Large intestine (tissue), 3 donors: ENCODE data around the gene COPS3. TPM values are rescaled to one million over a fixed set of nuclear protein-coding genes. Genes with fewer than 3 reads are reported as not detected.

ENCODE experiments used
- DNase-seq, 2 donors: peaks; one replicate each; pipeline versions ENCODE4 v3.0.0 to v3.0.0-alpha.2; 2013
- H3K27ac ChIP-seq: one replicate; pipeline ENCODE4 v1.5.1; 2013; ENCODE audit warnings: low read length
- H3K27me3 ChIP-seq: 2 replicates; pipeline ENCODE4 v1.6.1; 2013; ENCODE audit warnings: low read length; ENCODE audit not compliant: control insufficient read depth, insufficient read depth
- H3K36me3 ChIP-seq: 2 replicates; pipeline ENCODE4 v1.6.1; 2013; ENCODE audit warnings: low read length; ENCODE audit not compliant: control insufficient read depth, insufficient read depth
- H3K4me1 ChIP-seq: one replicate; pipeline ENCODE4 v1.6.1; 2013; ENCODE audit warnings: low read length; ENCODE audit not compliant: control insufficient read depth, insufficient read depth
- H3K4me3 ChIP-seq: one replicate; pipeline ENCODE4 v1.5.1; 2013; ENCODE audit warnings: low read length
- H3K9me3 ChIP-seq: one replicate; pipeline ENCODE4 v1.6.1; 2013; ENCODE audit warnings: mild to moderate bottlenecking, low read depth, low read length, moderate library complexity; ENCODE audit not compliant: control insufficient read depth
- WGBS: methylation state at CpG from one replicate; pipeline ENCODE4 v1.1.5; 2013; ENCODE audit warnings: low lambda C conversion rate; ENCODE audit not compliant: insufficient coverage; 5-methylcytosine and 5-hydroxymethylcytosine counted together
- polyA plus RNA-seq: library from polyadenylated mRNA; unstranded; fragments of 120-200 nt; gene quantifications from one replicate; pipeline ENCODE4 v1.2.1, GENCODE V29; 2013

COPS3 gene
- polyA plus RNA-seq, 1 donor, result 57.7 TPM

DNA sequence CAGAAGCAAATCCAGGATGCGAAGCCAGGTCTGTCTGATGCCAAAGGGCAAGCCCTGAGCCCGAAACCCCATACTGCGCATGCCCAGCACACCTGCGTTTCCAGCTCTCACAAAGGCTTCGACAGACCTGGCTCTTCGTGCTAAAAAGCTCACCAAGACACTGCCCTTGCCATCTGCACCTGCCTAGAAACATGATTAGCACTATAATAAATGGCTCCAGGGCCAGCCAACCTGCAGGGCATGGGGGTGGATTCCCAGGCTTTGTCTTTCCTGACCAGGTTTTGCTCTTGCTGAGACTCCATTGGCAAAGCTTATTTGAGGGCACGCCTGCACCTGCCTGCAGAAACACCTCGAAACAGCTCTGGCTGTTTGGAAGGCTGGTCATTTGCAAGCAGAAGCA lies 60.5 kb downstream of the COPS3 start:
- Histone ChIP-seq H3K27ac (no peak overlapping the region), H3K36me3 (peaks cover 93% of the 10 kb centered on the region), H3K9me3 (no peaks in the 10 kb centered on the region), H3K4me1 (no peaks in the 10 kb centered on the region), H3K27me3 (no peaks in the 10 kb centered on the region), H3K4me3 (no peak overlapping the region)
- 100% methylated on average over 1 of the region's 8 CpGs for WGBS
- DNase-seq, result no peak

DNA sequence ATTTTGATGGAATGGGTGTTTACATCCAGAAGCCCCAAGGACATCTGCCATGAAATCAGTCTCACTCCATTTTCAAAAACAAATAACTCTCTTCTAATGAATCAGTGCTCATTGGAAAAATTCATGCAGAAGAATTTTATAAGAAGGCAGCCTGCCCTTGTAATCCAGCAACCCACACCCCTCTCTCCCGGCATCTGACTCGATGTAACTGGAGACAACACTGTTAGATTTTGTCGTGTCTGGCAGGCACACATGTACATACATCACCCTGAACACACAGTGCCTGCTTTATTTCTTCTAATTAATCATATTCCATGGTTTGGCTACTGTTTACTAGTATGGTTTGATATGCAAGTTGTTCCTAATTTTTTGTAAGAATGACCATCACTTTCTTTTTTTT lies 63.1 kb downstream of the COPS3 start:
- no peak overlapping the region for H3K4me3 ChIP-seq
- H3K27ac ChIP-seq, result no peak overlapping the region
- WGBS, result no CpG with 5 or more reads among the region's 3 CpGs
- no peaks in the 10 kb centered on the region for H3K4me1 ChIP-seq
- DNase-seq, result no peak
- H3K27me3 ChIP-seq, result no peaks in the 10 kb centered on the region
- peaks cover 90% of the 10 kb centered on the region for H3K36me3 ChIP-seq
- no peaks in the 10 kb centered on the region for H3K9me3 ChIP-seq

DNA sequence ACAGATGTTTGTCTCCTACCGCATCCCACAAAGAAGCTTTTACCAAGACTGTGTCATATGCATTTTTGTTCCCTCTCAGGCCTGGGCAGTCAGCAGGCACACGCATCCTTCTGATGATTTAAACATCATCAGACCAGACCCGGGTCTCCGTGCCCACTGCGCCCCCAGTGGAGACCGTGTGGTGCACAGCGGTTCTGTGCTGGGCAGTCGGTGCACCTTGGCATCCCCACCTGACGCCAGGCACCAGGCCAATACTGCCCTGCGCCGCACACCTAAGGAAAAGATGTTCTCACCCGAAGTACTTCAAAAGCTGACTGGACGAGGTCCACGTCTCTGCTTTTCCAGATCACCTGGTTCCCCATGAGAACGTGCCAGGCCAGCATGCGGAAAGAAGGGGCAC lies 64.3 kb downstream of the COPS3 start:
- Histone ChIP-seq H3K27me3 (no peaks in the 10 kb centered on the region), H3K4me1 (no peaks in the 10 kb centered on the region), H3K27ac (no peak overlapping the region), H3K36me3 (peaks cover 84% of the 10 kb centered on the region), H3K4me3 (no peak overlapping the region), H3K9me3 (no peaks in the 10 kb centered on the region)
- no CpG with 5 or more reads among the region's 16 CpGs for WGBS
- no peak for DNase-seq

DNA sequence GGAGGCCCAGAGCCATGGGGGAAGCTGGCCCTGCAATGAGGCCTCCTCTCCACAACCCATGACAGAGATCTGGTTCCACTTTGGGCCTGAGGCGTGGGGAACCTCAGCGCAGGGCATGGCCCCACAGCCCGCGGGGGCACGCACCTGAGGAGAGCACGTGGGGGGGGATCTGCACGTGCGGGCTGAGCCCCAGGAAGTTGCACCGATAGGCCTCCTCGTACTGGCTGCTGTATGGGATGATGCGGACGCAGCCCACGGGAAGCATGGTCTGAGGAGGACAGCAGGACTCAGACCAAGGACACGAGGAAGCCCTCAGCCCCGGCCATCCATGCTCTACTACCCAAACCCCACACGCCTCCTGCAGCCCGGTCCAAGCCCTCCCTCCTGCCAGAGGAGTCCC lies 64.8 kb downstream of the COPS3 start:
- H3K27me3 ChIP-seq, result no peaks in the 10 kb centered on the region
- H3K4me1 ChIP-seq, result no peaks in the 10 kb centered on the region
- no CpG with 5 or more reads among the region's 17 CpGs for WGBS
- no peak overlapping the region for H3K4me3 ChIP-seq
- H3K36me3 ChIP-seq, result peaks cover 83% of the 10 kb centered on the region
- no peaks in the 10 kb centered on the region for H3K9me3 ChIP-seq
- DNase-seq, result no peak
- no peak overlapping the region for H3K27ac ChIP-seq

DNA sequence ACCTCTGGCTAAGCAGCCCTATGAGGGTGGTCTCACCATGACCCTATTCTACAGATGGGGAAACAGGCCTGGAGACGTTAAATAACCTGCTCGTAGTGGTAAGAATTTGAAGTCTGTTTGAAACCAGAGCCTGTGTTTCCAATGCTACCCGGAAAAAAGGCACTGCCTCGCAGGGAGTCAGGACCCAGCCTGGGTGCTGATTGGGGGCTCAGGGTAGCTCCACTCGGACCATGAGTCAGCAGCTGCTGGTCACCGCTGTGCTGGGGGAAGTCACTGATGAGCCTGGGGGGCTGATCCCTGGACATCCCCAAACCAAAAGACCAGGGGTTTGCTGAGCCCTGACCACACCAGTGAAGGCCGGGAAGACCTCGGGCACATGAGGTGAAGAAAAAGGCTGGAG lies 65.5 kb downstream of the COPS3 start:
- WGBS, result no CpG with 5 or more reads among the region's 8 CpGs
- H3K27me3 ChIP-seq, result no peaks in the 10 kb centered on the region
- peaks cover 81% of the 10 kb centered on the region for H3K36me3 ChIP-seq
- no peak for DNase-seq
- no peak overlapping the region for H3K4me3 ChIP-seq
- no peak overlapping the region for H3K27ac ChIP-seq
- no peaks in the 10 kb centered on the region for H3K9me3 ChIP-seq
- no peaks in the 10 kb centered on the region for H3K4me1 ChIP-seq

DNA sequence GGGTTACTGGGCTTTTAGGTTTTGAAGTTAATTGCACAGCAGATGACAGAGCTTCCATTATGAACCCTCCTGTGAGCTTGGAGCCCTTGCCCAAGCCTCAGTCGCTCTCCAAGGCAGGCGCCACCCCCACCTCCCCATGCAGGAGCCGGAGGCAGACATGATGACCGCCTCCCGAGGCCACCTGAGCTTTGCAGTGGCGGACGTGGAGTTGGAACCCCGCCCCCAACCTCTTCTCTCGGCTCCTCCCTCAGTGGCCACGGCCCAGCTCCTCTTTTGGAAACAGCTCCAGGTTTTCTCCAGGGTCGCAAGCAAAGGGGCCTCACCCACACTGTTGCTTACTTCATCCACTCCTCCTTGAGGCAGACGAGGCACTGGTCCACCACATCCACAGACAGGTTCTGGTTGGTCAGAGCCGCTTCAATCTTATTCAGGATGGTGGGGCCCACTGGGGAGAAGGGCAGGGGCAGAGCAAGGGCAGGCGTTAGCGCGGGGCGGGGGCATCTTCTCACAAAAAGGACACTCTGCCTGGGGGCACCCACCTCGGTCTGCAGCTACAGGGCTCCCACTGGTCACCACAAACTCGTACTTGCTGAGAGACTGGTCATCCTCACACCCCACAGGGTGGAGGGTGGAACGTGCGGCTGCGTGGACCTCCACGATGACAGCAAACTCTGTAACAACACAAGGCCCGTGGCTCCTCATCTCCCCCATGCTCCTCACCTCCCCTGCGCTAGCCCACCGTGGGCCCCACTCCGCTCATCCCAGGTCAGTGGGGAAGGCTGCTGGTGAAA lies 66.2 kb downstream of the COPS3 start:
- Histone ChIP-seq H3K27ac (no peak overlapping the region), H3K27me3 (no peaks in the 10 kb centered on the region), H3K4me3 (no peak overlapping the region), H3K36me3 (peaks cover 75% of the 10 kb centered on the region), H3K9me3 (no peaks in the 10 kb centered on the region), H3K4me1 (no peaks in the 10 kb centered on the region)
- no CpG with 5 or more reads among the region's 27 CpGs for WGBS
- no peak for DNase-seq

DNA sequence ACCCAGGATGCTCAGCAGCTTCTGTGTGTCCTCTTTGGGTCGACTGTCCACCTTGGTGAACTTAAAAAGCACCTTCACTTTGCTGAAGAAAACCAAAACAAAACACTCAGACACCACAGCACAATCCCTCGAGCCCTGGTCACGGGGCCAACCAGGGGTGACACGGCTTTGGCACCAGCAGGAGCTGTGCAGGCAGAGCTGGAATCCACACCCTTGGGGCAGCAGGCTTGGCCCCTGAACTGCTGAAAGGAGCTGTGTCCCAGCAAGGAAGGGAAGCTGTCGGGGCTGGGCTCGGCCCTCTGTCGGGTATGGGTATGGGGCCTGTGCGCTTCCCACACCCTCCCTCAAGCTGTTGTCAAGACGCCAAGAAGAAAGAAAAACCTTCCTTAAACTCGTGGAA lies 67.3 kb downstream of the COPS3 start:
- H3K27ac ChIP-seq, result no peak overlapping the region
- no peak overlapping the region for H3K4me3 ChIP-seq
- H3K4me1 ChIP-seq, result no peaks in the 10 kb centered on the region
- 80% methylated on average over 1 of the region's 10 CpGs for WGBS
- no peak for DNase-seq
- H3K36me3 ChIP-seq, result peaks cover 68% of the 10 kb centered on the region
- no peaks in the 10 kb centered on the region for H3K9me3 ChIP-seq
- H3K27me3 ChIP-seq, result no peaks in the 10 kb centered on the region

DNA sequence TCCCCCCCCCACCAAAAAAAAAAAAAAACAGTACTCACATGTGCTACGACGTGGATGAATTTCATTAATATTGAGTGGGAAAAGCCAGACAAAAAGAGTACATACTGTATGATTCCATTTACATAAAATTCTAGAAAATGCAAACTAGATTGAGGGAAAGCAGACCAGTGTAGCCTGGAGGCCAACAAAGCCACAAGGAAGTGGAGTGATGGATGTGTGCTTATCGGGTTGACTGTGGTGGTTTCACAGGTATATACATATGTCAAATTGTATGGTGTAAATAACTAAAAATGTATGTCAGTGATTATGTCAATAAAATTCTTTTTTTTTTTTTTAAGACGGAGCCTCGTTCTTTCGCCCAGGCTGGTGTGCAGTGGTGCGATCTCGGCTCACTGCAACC lies 73.0 kb downstream of the COPS3 start:
- Histone ChIP-seq H3K36me3 (peaks cover 14% of the 10 kb centered on the region), H3K27me3 (no peaks in the 10 kb centered on the region), H3K9me3 (peaks cover 6% of the 10 kb centered on the region), H3K4me1 (peaks cover 20% of the 10 kb centered on the region), H3K27ac (no peak overlapping the region), H3K4me3 (no peak overlapping the region)
- DNase-seq, result no peak
- no CpG with 5 or more reads among the region's 8 CpGs for WGBS

DNA sequence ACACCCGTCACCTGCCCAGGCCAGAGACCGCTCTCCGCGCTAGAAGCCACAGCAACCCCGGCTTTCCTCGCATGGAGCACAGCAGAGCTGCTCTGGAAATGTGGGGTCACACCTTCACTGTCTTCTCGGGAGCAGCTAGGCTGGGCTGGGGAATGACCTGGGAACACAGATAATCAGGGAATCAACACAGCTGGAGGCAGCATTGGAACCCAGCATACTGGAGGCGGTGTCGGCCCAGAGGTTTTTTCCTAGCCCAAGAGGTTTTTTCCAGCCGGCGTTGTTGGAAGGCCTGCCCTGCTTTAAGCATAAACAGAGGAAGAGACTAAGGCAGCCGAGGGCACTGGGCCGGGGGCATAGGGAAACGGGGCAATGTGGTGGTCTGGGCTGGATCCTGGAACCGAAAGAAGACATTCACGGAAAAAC lies 74.1 kb downstream of the COPS3 start:
- DNase-seq, result no peak
- H3K4me1 ChIP-seq, result peaks cover 20% of the 10 kb centered on the region

DNA sequence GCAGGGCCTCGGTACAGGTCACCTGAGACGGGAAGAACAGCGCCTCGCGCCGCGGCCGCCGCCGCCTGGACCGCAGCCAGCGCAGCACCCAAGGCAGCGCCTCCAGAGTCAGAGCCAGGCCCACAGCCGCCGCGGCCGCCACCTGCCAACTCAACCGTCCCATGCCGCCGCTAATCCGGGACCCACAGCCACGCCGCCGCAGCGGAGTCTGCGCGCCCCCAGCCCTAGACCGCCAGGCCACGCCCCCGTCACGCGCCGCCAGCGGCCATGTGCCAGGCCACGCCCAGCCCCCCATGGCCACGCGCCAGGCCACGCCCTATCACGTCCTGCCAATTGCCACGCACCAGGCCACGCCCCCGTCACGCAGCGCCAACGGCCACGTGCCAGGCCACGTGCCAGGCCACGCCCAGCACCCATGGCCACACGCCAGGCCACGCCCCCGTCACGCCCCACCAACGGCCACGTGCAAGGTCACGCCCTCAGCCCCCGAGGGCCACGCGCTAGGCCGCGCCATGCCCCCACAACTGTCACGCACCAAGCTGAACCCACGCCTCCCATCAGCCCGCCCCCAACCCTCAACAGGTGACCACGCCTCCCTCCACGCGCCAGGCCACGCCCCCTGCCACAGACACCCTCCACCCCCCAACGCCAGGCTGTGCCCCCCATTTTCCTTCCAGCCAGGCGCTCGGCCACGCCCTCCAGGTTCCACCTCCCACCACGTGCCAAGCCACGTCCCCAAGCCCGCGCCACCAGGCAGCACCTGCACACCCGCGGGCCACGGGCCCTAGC lies 74.7 kb downstream of the COPS3 start, which contains the start of gene PLD6:
TSS of gene PLD6 (minus strand) at position 210 of the 789 bp plus-strand sequence. CDS start at position 163, 47 bp downstream.
- peaks cover 6% of the 10 kb centered on the region for H3K9me3 ChIP-seq
- H3K27me3 ChIP-seq, result no peaks in the 10 kb centered on the region
- H3K4me1 ChIP-seq, result peaks cover 20% of the 10 kb centered on the region
- no peak within 1 kb of the TSS for H3K27ac ChIP-seq
- H3K4me3 ChIP-seq, result peak within 1 kb of the TSS; percentile 65
- H3K36me3 ChIP-seq, result peaks cover 17% of the 10 kb centered on the region
- peak; percentile 81 to 83 for DNase-seq
- WGBS, result no CpG with 5 or more reads among the region's 78 CpGs

More for the DNA sequence above, 74.1 kb downstream of the COPS3 start:
- H3K27ac ChIP-seq, result no peak overlapping the region
- H3K36me3 ChIP-seq, result peaks cover 20% of the 10 kb centered on the region
- H3K4me3 ChIP-seq, result no peak overlapping the region
- H3K27me3 ChIP-seq, result no peaks in the 10 kb centered on the region
- H3K9me3 ChIP-seq, result peaks cover 6% of the 10 kb centered on the region
- 93% methylated on average over 3 of the region's 16 CpGs for WGBS
